Hepatocyte (in vitro differentiated cells): Measurements from ENCODE around the gene FMN1. TPM values are rescaled to one million over a fixed set of nuclear protein-coding genes. Genes with fewer than 3 reads are reported as not detected.

ENCODE experiments used
- DNase-seq: peaks from one replicate; pipeline ENCODE4 v3.0.0-alpha.2; 2016; ENCODE audit warnings: low spot score
- H2AFZ ChIP-seq: fragments of 200-600 bp; sonication (generic); 2 replicates; pipeline ENCODE4 v1.6.0; 2016; ENCODE audit warnings: antibody characterized with exemption, mild to moderate bottlenecking
- H3K27ac ChIP-seq: fragments of 200-600 bp; sonication (generic); 2 replicates; pipeline ENCODE4 v1.5.1; 2016; ENCODE audit warnings: mild to moderate bottlenecking
- H3K27me3 ChIP-seq: fragments of 200-600 bp; sonication (generic); 2 replicates; pipeline ENCODE4 v1.6.1; 2016
- H3K36me3 ChIP-seq: fragments of 200-600 bp; sonication (generic); replicated peaks from 2 replicates; pipeline ENCODE4 v1.5.1; 2016; ENCODE audit warnings: low read depth; ENCODE audit not compliant: insufficient read depth
- H3K4me1 ChIP-seq: fragments of 200-600 bp; sonication (generic); 2 replicates; pipeline ENCODE4 v1.5.1; 2016; ENCODE audit warnings: mild to moderate bottlenecking, moderate library complexity; ENCODE audit not compliant: insufficient read depth
- H3K4me2 ChIP-seq: fragments of 200-600 bp; sonication (generic); 2 replicates; pipeline ENCODE4 v1.6.0; 2016
- H3K4me3 ChIP-seq: fragments of 200-600 bp; sonication (generic); 2 replicates; pipeline ENCODE4 v1.5.1; 2016; ENCODE audit warnings: mild to moderate bottlenecking
- H3K79me2 ChIP-seq: fragments of 200-600 bp; sonication (generic); 2 replicates; pipeline ENCODE4 v1.6.0; 2017; ENCODE audit warnings: mild to moderate bottlenecking
- H3K9me2 ChIP-seq: fragments of 200-600 bp; sonication (generic); replicated peaks from 2 replicates; pipeline ENCODE4 v1.6.0; 2017; ENCODE audit warnings: mild to moderate bottlenecking; ENCODE audit not compliant: insufficient read depth
- H3K9me3 ChIP-seq: fragments of 200-600 bp; sonication (generic); 2 replicates; pipeline ENCODE4 v1.5.1; 2016; ENCODE audit warnings: low read depth, mild to moderate bottlenecking
- H4K20me1 ChIP-seq: fragments of 200-600 bp; sonication (generic); 2 replicates; pipeline ENCODE4 v1.6.0; 2016; ENCODE audit warnings: mild to moderate bottlenecking; ENCODE audit not compliant: insufficient read depth, poor library complexity, severe bottlenecking
- CTCF ChIP-seq: fragments of 200-600 bp; sonication (generic); IDR thresholded peaks from 2 replicates; pipeline ENCODE4 v1.5.1; 2016; ENCODE audit warnings: antibody characterized with exemption, mild to moderate bottlenecking; ENCODE audit not compliant: poor library complexity
- EZH2 ChIP-seq: fragments of 200-600 bp; sonication (generic); IDR thresholded peaks from 2 replicates; pipeline ENCODE4 v1.6.1; 2016; ENCODE audit warnings: antibody characterized with exemption, mild to moderate bottlenecking, borderline replicate concordance
- EZH2phosphoT487 ChIP-seq: fragments of 200-600 bp; sonication (generic); IDR thresholded peaks from one replicate; pipeline ENCODE4 v1.6.1; 2018; ENCODE audit warnings: antibody characterized with exemption, mild to moderate bottlenecking, low read depth, moderate library complexity; ENCODE audit not compliant: unreplicated experiment, severe bottlenecking
- WGBS: methylation state at CpG from one replicate; pipeline ENCODE4 v1.1.6; 2016; ENCODE audit warnings: low lambda C conversion rate; ENCODE audit errors: missing lambda C conversion rate; 5-methylcytosine and 5-hydroxymethylcytosine counted together
- polyA plus RNA-seq: library from polyadenylated mRNA; unstranded; fragments of >200 nt; fragmentation: Nextera tagmentation; extraction: Ambion mirVana; gene quantifications from 2 replicates; pipeline ENCODE4 v1.2.1, GENCODE V29; 2016
- total RNA-seq: library from RNA; depleted of rRNA; stranded (reverse); fragments of >200 nt; gene quantifications from 2 replicates; pipeline ENCODE4 v1.2.3, GENCODE V29; 2014

The FMN1 gene
- total and polyA plus RNA-seq, 2 experiments from 2014 or later: 0.07 to 0.70 TPM

- H3K9me2 ChIP-seq: peaks cover 5% of the 10 kb centered on the region
- 81% methylated on average over 4 of the region's 4 CpGs for WGBS
- no peak overlapping the region for H3K4me3 ChIP-seq
- H2AFZ ChIP-seq: no peak overlapping the region
- DNase-seq: no peak
- no peaks in the 10 kb centered on the region for H4K20me1 ChIP-seq
- H3K79me2 ChIP-seq: no peaks in the 10 kb centered on the region
- no peak overlapping the region for H3K27ac ChIP-seq
- no peaks in the 10 kb centered on the region for H3K9me3 ChIP-seq
- TF ChIP-seq EZH2: no peak
- TF ChIP-seq CTCF: no peak
- no peak for TF ChIP-seq EZH2phosphoT487
- no peak overlapping the region for H3K4me2 ChIP-seq
- H3K27me3 ChIP-seq: no peaks in the 10 kb centered on the region
- no peaks in the 10 kb centered on the region for H3K36me3 ChIP-seq
- H3K4me1 ChIP-seq: peaks cover 6% of the 10 kb centered on the region
Observed at GRCh38 chr15:33028495-33028894, 166.0 kb downstream of the FMN1 start.

- no peak overlapping the region for H2AFZ ChIP-seq
- H3K27ac ChIP-seq: no peak overlapping the region
- no peak overlapping the region for H3K4me3 ChIP-seq
- H3K9me2 ChIP-seq: peaks cover 5% of the 10 kb centered on the region
- no peaks in the 10 kb centered on the region for H3K9me3 ChIP-seq
- no peak for DNase-seq
- H3K4me2 ChIP-seq: no peak overlapping the region
- no peaks in the 10 kb centered on the region for H3K27me3 ChIP-seq
- 70% methylated on average over 7 of the region's 7 CpGs for WGBS
- TF ChIP-seq EZH2 (no peak), EZH2phosphoT487 (no peak), CTCF (no peak)
- peaks cover 6% of the 10 kb centered on the region for H3K4me1 ChIP-seq
- no peaks in the 10 kb centered on the region for H3K36me3 ChIP-seq
- H3K79me2 ChIP-seq: no peaks in the 10 kb centered on the region
- no peaks in the 10 kb centered on the region for H4K20me1 ChIP-seq
Observed at GRCh38 chr15:33027306-33028035, 167.0 kb downstream of the FMN1 start.

GRCh38 chr15:33026614-33027013 lies 167.9 kb downstream of the FMN1 start:
- Histone ChIP-seq H3K9me2 (no peaks in the 10 kb centered on the region), H3K4me2 (no peak overlapping the region), H3K79me2 (no peaks in the 10 kb centered on the region), H2AFZ (no peak overlapping the region), H3K4me3 (no peak overlapping the region), H3K9me3 (no peaks in the 10 kb centered on the region), H3K36me3 (no peaks in the 10 kb centered on the region), H3K27ac (no peak overlapping the region), H4K20me1 (no peaks in the 10 kb centered on the region), H3K4me1 (peaks cover 6% of the 10 kb centered on the region), H3K27me3 (no peaks in the 10 kb centered on the region)
- WGBS: 36% methylated on average over 2 of the region's 2 CpGs
- DNase-seq: no peak
- no peak for TF ChIP-seq CTCF
- no peak for TF ChIP-seq EZH2
- TF ChIP-seq EZH2phosphoT487: no peak
